Liver (tissue), 9 donors: ENCODE data around the gene ITGA4. TPM values are rescaled to one million over a fixed set of nuclear protein-coding genes. Genes with fewer than 3 reads are reported as not detected.

Experiments used
- DNase-seq: peaks from one replicate; pipeline ENCODE4 v3.0.0-alpha.2; 2017; ENCODE audit warnings: low spot score
- H3K27ac ChIP-seq, 2 donors: one replicate each; pipeline ENCODE4 v1.7.0; 2013; ENCODE audit warnings: inconsistent platforms in 2 of 2, low read length in 2 of 2, control low read depth in 1 of 2, low read depth in 1 of 2, mild to moderate bottlenecking in 1 of 2
- H3K27me3 ChIP-seq, 4 donors: one replicate each; pipeline versions ENCODE4 v1.6.1 to v1.7.0; 2013; ENCODE audit warnings: low read length in 3 of 4, inconsistent platforms in 1 of 4, mild to moderate bottlenecking in 1 of 4, moderate library complexity in 1 of 4; ENCODE audit not compliant: control insufficient read depth in 4 of 4, insufficient read depth in 4 of 4
- H3K36me3 ChIP-seq, 4 donors: one replicate each; pipeline versions ENCODE4 v1.6.1 to v1.7.0; 2013; ENCODE audit warnings: low read length in 3 of 4, mild to moderate bottlenecking in 3 of 4, low read depth in 1 of 4, moderate library complexity in 1 of 4; ENCODE audit not compliant: control insufficient read depth in 4 of 4, insufficient read depth in 3 of 4
- H3K4me1 ChIP-seq, 4 donors: one replicate each; pipeline versions ENCODE4 v1.6.1 to v1.7.0; 2013; ENCODE audit warnings: low read length in 3 of 4, mild to moderate bottlenecking in 3 of 4, moderate library complexity in 1 of 4; ENCODE audit not compliant: control insufficient read depth in 4 of 4, insufficient read depth in 4 of 4
- H3K4me3 ChIP-seq, 3 donors: one replicate each; pipeline versions ENCODE4 v1.6.1 to v1.7.0; 2013; ENCODE audit warnings: low read length in 3 of 3, control low read depth in 1 of 3, low read depth in 1 of 3, mild to moderate bottlenecking in 1 of 3
- H3K9ac ChIP-seq, 2 donors: one replicate each; pipeline ENCODE4 v1.7.0; 2013; ENCODE audit warnings: low read length in 2 of 2, mild to moderate bottlenecking in 2 of 2, moderate library complexity in 2 of 2, control low read depth in 1 of 2, low read depth in 1 of 2
- H3K9me3 ChIP-seq, 4 donors: one replicate each; pipeline versions ENCODE4 v1.6.1 to v1.7.0; 2013; ENCODE audit warnings: low read length in 3 of 4; ENCODE audit not compliant: control insufficient read depth in 4 of 4
- EGR1 ChIP-seq, 2 donors: IDR thresholded peaks; 2 replicates each; pipeline ENCODE4 v1.6.1; 2016 to 2018; ENCODE audit warnings: antibody characterized with exemption in 2 of 2, low read depth in 2 of 2
- FOXA1 ChIP-seq: IDR thresholded peaks from 2 replicates; pipeline ENCODE4 v1.6.1; 2016; ENCODE audit warnings: antibody characterized with exemption
- FOXA2 ChIP-seq: IDR thresholded peaks from 2 replicates; pipeline ENCODE4 v1.6.1; 2016; ENCODE audit warnings: antibody characterized with exemption
- GABPA ChIP-seq, 2 donors: IDR thresholded peaks in 1 of 2; conservative IDR thresholded peaks in 1 of 2; 2 replicates each; pipeline ENCODE4 v1.6.1; 2016; ENCODE audit warnings: antibody characterized with exemption in 2 of 2, mild to moderate bottlenecking in 1 of 2, moderate library complexity in 1 of 2
- HNF4A ChIP-seq, 2 donors: conservative IDR thresholded peaks; 2 replicates each; pipeline ENCODE4 v1.6.1; 2016; ENCODE audit warnings: antibody characterized with exemption in 2 of 2, mild to moderate bottlenecking in 2 of 2
- HNF4G ChIP-seq: IDR thresholded peaks from 2 replicates; pipeline ENCODE4 v1.6.1; 2016; ENCODE audit warnings: antibody characterized with exemption
- JUND ChIP-seq, 2 donors: IDR thresholded peaks; 2 replicates each; pipeline ENCODE4 v1.6.1; 2016; ENCODE audit warnings: antibody characterized with exemption in 2 of 2
- NR2F2 ChIP-seq: IDR thresholded peaks from 2 replicates; pipeline ENCODE4 v1.6.1; 2016; ENCODE audit warnings: antibody characterized with exemption
- RAD21 ChIP-seq, 2 donors: IDR thresholded peaks; 2 replicates each; pipeline ENCODE4 v1.6.1; 2016; ENCODE audit warnings: antibody characterized with exemption in 2 of 2, mild to moderate bottlenecking in 2 of 2
- RXRA ChIP-seq, 2 donors: IDR thresholded peaks; 2 replicates each; pipeline ENCODE4 v1.6.1; 2017 to 2018; ENCODE audit warnings: antibody characterized with exemption in 2 of 2, mild to moderate bottlenecking in 1 of 2
- SP1 ChIP-seq: IDR thresholded peaks from 2 replicates; pipeline ENCODE4 v1.6.1; 2018; ENCODE audit warnings: antibody characterized with exemption, mild to moderate bottlenecking
- TAF1 ChIP-seq: conservative IDR thresholded peaks from 2 replicates; pipeline ENCODE4 v1.6.1; 2016; ENCODE audit warnings: antibody characterized with exemption, mild to moderate bottlenecking
- YY1 ChIP-seq: IDR thresholded peaks from 2 replicates; pipeline ENCODE4 v1.6.1; 2016; ENCODE audit warnings: antibody characterized with exemption, mild to moderate bottlenecking
- WGBS: extraction: QIAGEN DNeasy Blood & Tissue Kit; methylation state at CpG from one replicate; pipeline ENCODE4 v1.1.7; 2013; 5-methylcytosine and 5-hydroxymethylcytosine counted together
- polyA plus RNA-seq, 2 donors: library from polyadenylated mRNA; stranded (reverse) in 1 of 2; unstranded in 1 of 2; fragments of 200-250 nt in 1 of 2; fragments of >200 nt in 1 of 2; fragmentation: Nextera tagmentation in 1 of 2; extraction: Ambion mirVana in 1 of 2; gene quantifications; one replicate each; pipeline versions ENCODE4 v1.2.1 to v1.2.3, GENCODE V29; 2013 to 2015
- total RNA-seq, 2 donors: library from RNA; depleted of rRNA; stranded (reverse); fragments of >200 nt; gene quantifications; one replicate each; pipeline ENCODE4 v1.2.3, GENCODE V29; 2014
- TF ChIP-seq, protein P1 (sequence below): IDR thresholded peaks from 2 replicates; pipeline ENCODE4 v1.6.1; 2016; ENCODE audit warnings: antibody characterized with exemption, mild to moderate bottlenecking
- TF ChIP-seq, protein P2 (sequence below): fragments of 150-350 bp; IDR thresholded peaks from 2 replicates; pipeline ENCODE4 v1.5.1; 2017; ENCODE audit warnings: improper control_type of control experiment, low read depth, low read length; ENCODE audit not compliant: missing input control
- TF ChIP-seq, protein P3 (sequence below): IDR thresholded peaks from 2 replicates; pipeline ENCODE4 v1.6.1; 2016; ENCODE audit warnings: antibody characterized with exemption
- TF ChIP-seq, protein P4 (sequence below): IDR thresholded peaks from 2 replicates; pipeline ENCODE4 v1.6.1; 2016; ENCODE audit warnings: antibody characterized with exemption
- TF ChIP-seq, protein P5 (sequence below): IDR thresholded peaks from 2 replicates; pipeline ENCODE4 v1.6.1; 2016; ENCODE audit warnings: antibody characterized with exemption
- donor health status: healthy.
- donor health status: healthy.
- donor health status: healthy.
- donor health status: healthy.
- donor health status: healthy.

ITGA4 gene
- total and polyA plus RNA-seq, 4 donors, result 1.6 to 142 (median 4.1) TPM

DNA sequence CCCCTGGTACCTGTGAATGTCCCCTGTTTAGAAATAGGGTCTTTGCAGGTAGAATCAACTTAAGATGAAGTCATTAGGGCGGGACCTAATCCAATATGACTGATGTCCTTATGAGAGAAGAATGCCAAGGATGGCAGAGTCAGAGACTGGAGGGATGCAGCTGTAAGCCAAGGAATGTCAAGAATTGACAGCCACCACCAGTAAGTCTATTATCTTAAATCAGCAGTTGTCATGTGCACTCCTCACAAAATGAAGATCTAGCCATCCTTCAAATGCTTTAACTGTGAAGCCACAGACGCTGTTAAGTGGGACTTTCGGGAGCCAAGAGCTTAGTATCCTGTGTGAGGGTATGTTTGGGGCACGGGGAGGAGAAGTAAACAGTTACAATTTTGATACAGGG lies 83.2 kb downstream of the ITGA4 start:
- no peak overlapping the region for H3K4me3 ChIP-seq
- H3K9ac ChIP-seq, result no peak overlapping the region
- no peak overlapping the region for H3K27ac ChIP-seq
- no peak for DNase-seq
- TF ChIP-seq, protein P1, sequence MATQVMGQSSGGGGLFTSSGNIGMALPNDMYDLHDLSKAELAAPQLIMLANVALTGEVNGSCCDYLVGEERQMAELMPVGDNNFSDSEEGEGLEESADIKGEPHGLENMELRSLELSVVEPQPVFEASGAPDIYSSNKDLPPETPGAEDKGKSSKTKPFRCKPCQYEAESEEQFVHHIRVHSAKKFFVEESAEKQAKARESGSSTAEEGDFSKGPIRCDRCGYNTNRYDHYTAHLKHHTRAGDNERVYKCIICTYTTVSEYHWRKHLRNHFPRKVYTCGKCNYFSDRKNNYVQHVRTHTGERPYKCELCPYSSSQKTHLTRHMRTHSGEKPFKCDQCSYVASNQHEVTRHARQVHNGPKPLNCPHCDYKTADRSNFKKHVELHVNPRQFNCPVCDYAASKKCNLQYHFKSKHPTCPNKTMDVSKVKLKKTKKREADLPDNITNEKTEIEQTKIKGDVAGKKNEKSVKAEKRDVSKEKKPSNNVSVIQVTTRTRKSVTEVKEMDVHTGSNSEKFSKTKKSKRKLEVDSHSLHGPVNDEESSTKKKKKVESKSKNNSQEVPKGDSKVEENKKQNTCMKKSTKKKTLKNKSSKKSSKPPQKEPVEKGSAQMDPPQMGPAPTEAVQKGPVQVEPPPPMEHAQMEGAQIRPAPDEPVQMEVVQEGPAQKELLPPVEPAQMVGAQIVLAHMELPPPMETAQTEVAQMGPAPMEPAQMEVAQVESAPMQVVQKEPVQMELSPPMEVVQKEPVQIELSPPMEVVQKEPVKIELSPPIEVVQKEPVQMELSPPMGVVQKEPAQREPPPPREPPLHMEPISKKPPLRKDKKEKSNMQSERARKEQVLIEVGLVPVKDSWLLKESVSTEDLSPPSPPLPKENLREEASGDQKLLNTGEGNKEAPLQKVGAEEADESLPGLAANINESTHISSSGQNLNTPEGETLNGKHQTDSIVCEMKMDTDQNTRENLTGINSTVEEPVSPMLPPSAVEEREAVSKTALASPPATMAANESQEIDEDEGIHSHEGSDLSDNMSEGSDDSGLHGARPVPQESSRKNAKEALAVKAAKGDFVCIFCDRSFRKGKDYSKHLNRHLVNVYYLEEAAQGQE, result no peak
- TF ChIP-seq RXRA (IDR thresholded peaks at IDR 0.05), result no peak
- TF ChIP-seq FOXA1, result no peak
- TF ChIP-seq SP1, result no peak
- no peak for TF ChIP-seq GABPA (IDR thresholded peaks at IDR 0.05 in 1 of 2, conservative IDR thresholded peaks at IDR 0.05 in 1 of 2)
- TF ChIP-seq, protein P2, sequence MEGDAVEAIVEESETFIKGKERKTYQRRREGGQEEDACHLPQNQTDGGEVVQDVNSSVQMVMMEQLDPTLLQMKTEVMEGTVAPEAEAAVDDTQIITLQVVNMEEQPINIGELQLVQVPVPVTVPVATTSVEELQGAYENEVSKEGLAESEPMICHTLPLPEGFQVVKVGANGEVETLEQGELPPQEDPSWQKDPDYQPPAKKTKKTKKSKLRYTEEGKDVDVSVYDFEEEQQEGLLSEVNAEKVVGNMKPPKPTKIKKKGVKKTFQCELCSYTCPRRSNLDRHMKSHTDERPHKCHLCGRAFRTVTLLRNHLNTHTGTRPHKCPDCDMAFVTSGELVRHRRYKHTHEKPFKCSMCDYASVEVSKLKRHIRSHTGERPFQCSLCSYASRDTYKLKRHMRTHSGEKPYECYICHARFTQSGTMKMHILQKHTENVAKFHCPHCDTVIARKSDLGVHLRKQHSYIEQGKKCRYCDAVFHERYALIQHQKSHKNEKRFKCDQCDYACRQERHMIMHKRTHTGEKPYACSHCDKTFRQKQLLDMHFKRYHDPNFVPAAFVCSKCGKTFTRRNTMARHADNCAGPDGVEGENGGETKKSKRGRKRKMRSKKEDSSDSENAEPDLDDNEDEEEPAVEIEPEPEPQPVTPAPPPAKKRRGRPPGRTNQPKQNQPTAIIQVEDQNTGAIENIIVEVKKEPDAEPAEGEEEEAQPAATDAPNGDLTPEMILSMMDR, result no peak
- TF ChIP-seq HNF4G, result no peak
- TF ChIP-seq HNF4A (conservative IDR thresholded peaks at IDR 0.05), result no peak
- no peaks in the 10 kb centered on the region for H3K9me3 ChIP-seq
- H3K36me3 ChIP-seq, result no peaks in the 10 kb centered on the region
- no peaks in the 10 kb centered on the region for H3K4me1 ChIP-seq
- no peaks in the 10 kb centered on the region for H3K27me3 ChIP-seq
- WGBS, result 87% methylated on average over 4 of the region's 4 CpGs

DNA sequence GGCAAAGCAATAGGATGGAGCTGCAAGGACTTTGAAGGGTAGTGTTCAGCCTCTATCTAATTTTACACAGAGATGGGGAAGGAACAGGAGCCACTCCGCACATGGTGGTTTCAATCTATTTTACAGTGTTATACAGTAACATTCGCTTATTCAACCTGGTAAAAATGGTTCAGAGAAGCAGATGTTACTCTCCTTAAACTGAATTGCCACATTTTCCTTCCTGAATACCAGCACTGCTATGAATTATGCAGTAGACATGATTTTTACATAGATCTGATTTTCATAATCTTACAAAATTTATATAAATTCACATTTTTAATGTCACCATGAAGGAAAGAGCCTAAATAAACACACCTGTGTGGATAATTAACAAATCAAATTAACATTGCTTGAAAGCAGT lies 85.0 kb downstream of the ITGA4 start:
- no peak overlapping the region for H3K27ac ChIP-seq
- peaks cover 0 to 2% (median 0%) of the 10 kb centered on the region in 4 donors for H3K27me3 ChIP-seq

More for the DNA sequence above, 85.0 kb downstream of the ITGA4 start:
- H3K36me3 ChIP-seq, result no peaks in the 10 kb centered on the region
- DNase-seq, result no peak
- H3K9me3 ChIP-seq, result no peaks in the 10 kb centered on the region
- H3K9ac ChIP-seq, result no peak overlapping the region
- H3K4me3 ChIP-seq, result no peak overlapping the region
- no peaks in the 10 kb centered on the region for H3K4me1 ChIP-seq
- WGBS, result 81% methylated on average over 2 of the region's 2 CpGs
- TF ChIP-seq SP1 (no peak), NR2F2 (no peak), TAF1 (no peak), HNF4G (no peak), RAD21 (IDR thresholded peaks at IDR 0.05) (no peak), EGR1 (IDR thresholded peaks at IDR 0.05; ENCODE audit: low read depth in 2 of 2) (no peak), FOXA1 (no peak), GABPA (IDR thresholded peaks at IDR 0.05 in 1 of 2, conservative IDR thresholded peaks at IDR 0.05 in 1 of 2) (no peak), HNF4A (conservative IDR thresholded peaks at IDR 0.05) (no peak), YY1 (no peak), JUND (IDR thresholded peaks at IDR 0.05) (no peak), FOXA2 (no peak), RXRA (IDR thresholded peaks at IDR 0.05) (no peak)
- TF ChIP-seq, protein P3, sequence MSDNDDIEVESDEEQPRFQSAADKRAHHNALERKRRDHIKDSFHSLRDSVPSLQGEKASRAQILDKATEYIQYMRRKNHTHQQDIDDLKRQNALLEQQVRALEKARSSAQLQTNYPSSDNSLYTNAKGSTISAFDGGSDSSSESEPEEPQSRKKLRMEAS, result no peak
- TF ChIP-seq, protein P4, sequence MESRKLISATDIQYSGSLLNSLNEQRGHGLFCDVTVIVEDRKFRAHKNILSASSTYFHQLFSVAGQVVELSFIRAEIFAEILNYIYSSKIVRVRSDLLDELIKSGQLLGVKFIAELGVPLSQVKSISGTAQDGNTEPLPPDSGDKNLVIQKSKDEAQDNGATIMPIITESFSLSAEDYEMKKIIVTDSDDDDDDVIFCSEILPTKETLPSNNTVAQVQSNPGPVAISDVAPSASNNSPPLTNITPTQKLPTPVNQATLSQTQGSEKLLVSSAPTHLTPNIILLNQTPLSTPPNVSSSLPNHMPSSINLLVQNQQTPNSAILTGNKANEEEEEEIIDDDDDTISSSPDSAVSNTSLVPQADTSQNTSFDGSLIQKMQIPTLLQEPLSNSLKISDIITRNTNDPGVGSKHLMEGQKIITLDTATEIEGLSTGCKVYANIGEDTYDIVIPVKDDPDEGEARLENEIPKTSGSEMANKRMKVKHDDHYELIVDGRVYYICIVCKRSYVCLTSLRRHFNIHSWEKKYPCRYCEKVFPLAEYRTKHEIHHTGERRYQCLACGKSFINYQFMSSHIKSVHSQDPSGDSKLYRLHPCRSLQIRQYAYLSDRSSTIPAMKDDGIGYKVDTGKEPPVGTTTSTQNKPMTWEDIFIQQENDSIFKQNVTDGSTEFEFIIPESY, result no peak
- TF ChIP-seq, protein P2, result no peak
- TF ChIP-seq, protein P5, sequence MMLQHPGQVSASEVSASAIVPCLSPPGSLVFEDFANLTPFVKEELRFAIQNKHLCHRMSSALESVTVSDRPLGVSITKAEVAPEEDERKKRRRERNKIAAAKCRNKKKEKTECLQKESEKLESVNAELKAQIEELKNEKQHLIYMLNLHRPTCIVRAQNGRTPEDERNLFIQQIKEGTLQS, result no peak
- TF ChIP-seq, protein P1, result no peak
